WTC11 (cell line): ENCODE measurements around the gene EIF4G1.

Experiments used
- ELF4 ChIP-seq: sonication (generic); formaldehyde crosslinking; IDR thresholded peaks from 2 replicates; pipeline ENCODE4 v1.8.1; 2022; ENCODE audit warnings: low read depth, mild to moderate bottlenecking, moderate library complexity, missing genetic modification reagents
- FOXJ3 ChIP-seq: sonication (generic); formaldehyde crosslinking; IDR thresholded peaks from 2 replicates; pipeline ENCODE4 v1.9.0; 2021; ENCODE audit warnings: missing genetic modification reagents, mild to moderate bottlenecking, borderline replicate concordance
- FOXP4 ChIP-seq: sonication (generic); formaldehyde crosslinking; IDR thresholded peaks from 2 replicates; pipeline ENCODE4 v1.8.0; 2022; ENCODE audit warnings: mild to moderate bottlenecking, missing genetic modification reagents
- GABPB1 ChIP-seq: sonication (generic); formaldehyde crosslinking; IDR thresholded peaks from 2 replicates; pipeline ENCODE4 v1.8.1; 2023; ENCODE audit warnings: mild to moderate bottlenecking, missing genetic modification reagents
- MAX ChIP-seq: sonication (generic); formaldehyde crosslinking; IDR thresholded peaks from 2 replicates; pipeline ENCODE4 v1.8.0; 2022; ENCODE audit warnings: mild to moderate bottlenecking, missing genetic modification reagents
- SP1 ChIP-seq: sonication (generic); formaldehyde crosslinking; conservative IDR thresholded peaks from 2 replicates; pipeline ENCODE4 v1.8.1; 2022; ENCODE audit warnings: missing genetic modification reagents
- TEAD1 ChIP-seq: sonication (generic); formaldehyde crosslinking; IDR thresholded peaks from 2 replicates; pipeline ENCODE4 v1.8.0; 2022; ENCODE audit warnings: mild to moderate bottlenecking, missing genetic modification reagents
- TEAD4 ChIP-seq: sonication (generic); formaldehyde crosslinking; IDR thresholded peaks from 2 replicates; pipeline ENCODE4 v1.8.0; 2022; ENCODE audit warnings: mild to moderate bottlenecking, missing genetic modification reagents
- ZNF263 ChIP-seq: sonication (generic); formaldehyde crosslinking; IDR thresholded peaks from 2 replicates; pipeline ENCODE4 v1.8.1; 2022; ENCODE audit warnings: low read depth, mild to moderate bottlenecking, moderate library complexity, missing genetic modification reagents
- TF ChIP-seq, protein P1 (sequence below): fragments of 200-600 bp; IDR thresholded peaks from 2 replicates; pipeline ENCODE4 v1.8.0; 2022; ENCODE audit warnings: antibody characterized with exemption
- TF ChIP-seq, protein P2 (sequence below): sonication (generic); formaldehyde crosslinking; IDR thresholded peaks from 2 replicates; pipeline ENCODE4 v1.8.0; 2022; ENCODE audit warnings: mild to moderate bottlenecking, missing genetic modification reagents
- TF ChIP-seq, protein P3 (sequence below): sonication (generic); formaldehyde crosslinking; IDR thresholded peaks from 2 replicates; pipeline ENCODE4 v1.8.0; 2022; ENCODE audit warnings: mild to moderate bottlenecking, missing genetic modification reagents

DNA sequence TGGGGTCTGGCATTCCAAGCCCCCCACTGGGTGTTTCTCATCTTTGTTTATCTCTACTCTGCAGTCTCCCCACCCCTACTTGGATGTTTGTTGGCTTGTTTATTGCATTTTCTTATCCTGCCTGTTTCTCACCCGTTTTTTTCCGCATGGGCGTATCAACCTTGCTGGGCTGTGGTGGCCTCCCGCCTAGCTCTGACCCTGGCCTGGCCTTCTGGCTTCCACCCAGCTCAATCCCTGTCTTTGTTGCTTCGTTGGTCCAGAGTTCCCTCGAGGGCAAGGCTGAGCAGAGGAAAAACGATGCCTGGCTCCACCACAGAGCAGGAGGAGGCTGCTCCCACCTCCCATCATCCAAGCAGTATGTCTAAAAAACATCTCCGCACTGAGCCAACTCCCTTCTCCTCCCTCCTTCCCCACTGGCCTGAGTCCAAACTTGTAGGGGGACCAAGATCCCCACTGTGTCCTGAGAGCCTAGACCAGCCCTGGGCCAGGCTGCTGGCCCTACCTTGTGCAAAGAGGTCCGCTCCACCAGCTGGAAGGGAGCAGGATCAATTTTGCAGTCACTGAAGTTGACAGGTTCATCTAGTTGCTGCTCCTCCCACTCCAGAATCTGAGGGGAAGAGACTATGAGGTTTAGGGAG is 37.2 kb downstream of the EIF4G1 start:
- TF ChIP-seq MAX (CRISPR knock-in tag) (no peak), ELF4 (no peak), TEAD4 (CRISPR knock-in tag) (no peak), FOXJ3 (CRISPR knock-in tag) (no peak), FOXP4 (CRISPR knock-in tag) (no peak), SP1 (CRISPR knock-in tag) (no peak), GABPB1 (no peak), ZNF263 (CRISPR knock-in tag) (no peak), TEAD1 (CRISPR knock-in tag) (no peak)
- TF ChIP-seq, protein P1, sequence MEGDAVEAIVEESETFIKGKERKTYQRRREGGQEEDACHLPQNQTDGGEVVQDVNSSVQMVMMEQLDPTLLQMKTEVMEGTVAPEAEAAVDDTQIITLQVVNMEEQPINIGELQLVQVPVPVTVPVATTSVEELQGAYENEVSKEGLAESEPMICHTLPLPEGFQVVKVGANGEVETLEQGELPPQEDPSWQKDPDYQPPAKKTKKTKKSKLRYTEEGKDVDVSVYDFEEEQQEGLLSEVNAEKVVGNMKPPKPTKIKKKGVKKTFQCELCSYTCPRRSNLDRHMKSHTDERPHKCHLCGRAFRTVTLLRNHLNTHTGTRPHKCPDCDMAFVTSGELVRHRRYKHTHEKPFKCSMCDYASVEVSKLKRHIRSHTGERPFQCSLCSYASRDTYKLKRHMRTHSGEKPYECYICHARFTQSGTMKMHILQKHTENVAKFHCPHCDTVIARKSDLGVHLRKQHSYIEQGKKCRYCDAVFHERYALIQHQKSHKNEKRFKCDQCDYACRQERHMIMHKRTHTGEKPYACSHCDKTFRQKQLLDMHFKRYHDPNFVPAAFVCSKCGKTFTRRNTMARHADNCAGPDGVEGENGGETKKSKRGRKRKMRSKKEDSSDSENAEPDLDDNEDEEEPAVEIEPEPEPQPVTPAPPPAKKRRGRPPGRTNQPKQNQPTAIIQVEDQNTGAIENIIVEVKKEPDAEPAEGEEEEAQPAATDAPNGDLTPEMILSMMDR: no peak
- TF ChIP-seq, protein P2, sequence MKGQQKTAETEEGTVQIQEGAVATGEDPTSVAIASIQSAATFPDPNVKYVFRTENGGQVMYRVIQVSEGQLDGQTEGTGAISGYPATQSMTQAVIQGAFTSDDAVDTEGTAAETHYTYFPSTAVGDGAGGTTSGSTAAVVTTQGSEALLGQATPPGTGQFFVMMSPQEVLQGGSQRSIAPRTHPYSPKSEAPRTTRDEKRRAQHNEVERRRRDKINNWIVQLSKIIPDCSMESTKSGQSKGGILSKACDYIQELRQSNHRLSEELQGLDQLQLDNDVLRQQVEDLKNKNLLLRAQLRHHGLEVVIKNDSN (CRISPR knock-in tag): no peak
- TF ChIP-seq, protein P3, sequence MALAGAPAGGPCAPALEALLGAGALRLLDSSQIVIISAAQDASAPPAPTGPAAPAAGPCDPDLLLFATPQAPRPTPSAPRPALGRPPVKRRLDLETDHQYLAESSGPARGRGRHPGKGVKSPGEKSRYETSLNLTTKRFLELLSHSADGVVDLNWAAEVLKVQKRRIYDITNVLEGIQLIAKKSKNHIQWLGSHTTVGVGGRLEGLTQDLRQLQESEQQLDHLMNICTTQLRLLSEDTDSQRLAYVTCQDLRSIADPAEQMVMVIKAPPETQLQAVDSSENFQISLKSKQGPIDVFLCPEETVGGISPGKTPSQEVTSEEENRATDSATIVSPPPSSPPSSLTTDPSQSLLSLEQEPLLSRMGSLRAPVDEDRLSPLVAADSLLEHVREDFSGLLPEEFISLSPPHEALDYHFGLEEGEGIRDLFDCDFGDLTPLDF (CRISPR knock-in tag): no peak
